ACHN (cell line): ENCODE measurements around the gene NFIX.

ENCODE experiments used
- DNase-seq: peaks from one replicate; pipeline ENCODE4 v3.0.0-alpha.2; 2015
- in situ Hi-C: cut with HindIII; loops from 2 replicates; pipeline ENCODE4 v1.10.0; 2017; ENCODE audit warnings: low sequenced_read_pairs, low pct_ligation_motif_present, low pct_unique_long_range_greater_than_20kb

The NFIX gene

GRCh38 chr19:13101590-13102415 lies 106.5 kb downstream of the NFIX start:
- in situ Hi-C loops, result no loop called here

GRCh38 chr19:13102416-13102665 lies 107.1 kb downstream of the NFIX start:
- peak; percentile 45 for DNase-seq
- in situ Hi-C loops, result no loop called here

More at GRCh38 chr19:13101590-13102415, 106.5 kb downstream of the NFIX start:
- DNase-seq, result no peak

- DNase-seq, result no peak
Measured at GRCh38 chr19:13102666-13103580, 107.6 kb downstream of the NFIX start, which contains the start of gene LYL1. Gene LYL1 (minus strand): TSS chr19:13102858. CDS start chr19:13101171, 1,687 bp downstream.

GRCh38 chr19:13103581-13104359 lies 108.5 kb downstream of the NFIX start:
- DNase-seq, result no peak
- in situ Hi-C loops, result no loop called here

More at GRCh38 chr19:13102666-13103580, 107.6 kb downstream of the NFIX start, which contains the start of gene LYL1:
- in situ Hi-C loops, result no loop called here

GRCh38 chr19:13104360-13104847 lies 109.1 kb downstream of the NFIX start:
- no peak for DNase-seq

GRCh38 chr19:13104848-13105711 lies 109.8 kb downstream of the NFIX start:
- in situ Hi-C loops, result no loop called here
- DNase-seq, result no peak

More at GRCh38 chr19:13104360-13104847, 109.1 kb downstream of the NFIX start:
- in situ Hi-C loops, result no loop called here

GRCh38 chr19:13109361-13110098 lies 114.3 kb downstream of the NFIX start:
- no peak for DNase-seq
- in situ Hi-C loops, result no loop called here

GRCh38 chr19:13110099-13110610 lies 114.9 kb downstream of the NFIX start:
- DNase-seq, result no peak
- in situ Hi-C loops, result no loop called here

GRCh38 chr19:13112555-13112954 lies 117.3 kb downstream of the NFIX start:
- no peak for DNase-seq
- in situ Hi-C loops, result no loop called here

- no peak for DNase-seq
- in situ Hi-C loops, result no loop called here
Measured at GRCh38 chr19:13115936-13116281, 120.6 kb downstream of the NFIX start.

- in situ Hi-C loops, result no loop called here
- peak; percentile 92 for DNase-seq
Measured at GRCh38 chr19:13116282-13117175, 121.3 kb downstream of the NFIX start, which contains the start of gene TRMT1. Gene TRMT1 (minus strand): TSS chr19:13116740. CDS start chr19:13116399, 341 bp downstream.

GRCh38 chr19:13117176-13117771 lies 122.0 kb downstream of the NFIX start:
- peak; percentile 32 for DNase-seq
- in situ Hi-C loops, result no loop called here

- in situ Hi-C loops, result no loop called here
Measured at GRCh38 chr19:13117772-13118423, 122.6 kb downstream of the NFIX start, which contains the start of gene NACC1. Gene NACC1 (plus strand): TSS chr19:13118264. CDS start chr19:13135208, 16,944 bp downstream.

GRCh38 chr19:13118424-13119193 lies 123.3 kb downstream of the NFIX start:
- in situ Hi-C loops, result no loop called here
- DNase-seq, result peak; percentile 43

More at GRCh38 chr19:13117772-13118423, 122.6 kb downstream of the NFIX start, which contains the start of gene NACC1:
- DNase-seq, result peak; percentile 87
